GM18858 (cell line): ENCODE results near the gene HCRT.
"Not testable (repeated sequence)": the region's sequence is repeated elsewhere in the genome, so short reads cannot be mapped to it uniquely, and the experiment has no call there.

Source experiments
- ATAC-seq: cut with Tn5 transposase; IDR thresholded peaks from one replicate; pipeline ENCODE4 v1.9.1; 2021; ENCODE audit not compliant: unreplicated experiment

Gene HCRT

DNA sequence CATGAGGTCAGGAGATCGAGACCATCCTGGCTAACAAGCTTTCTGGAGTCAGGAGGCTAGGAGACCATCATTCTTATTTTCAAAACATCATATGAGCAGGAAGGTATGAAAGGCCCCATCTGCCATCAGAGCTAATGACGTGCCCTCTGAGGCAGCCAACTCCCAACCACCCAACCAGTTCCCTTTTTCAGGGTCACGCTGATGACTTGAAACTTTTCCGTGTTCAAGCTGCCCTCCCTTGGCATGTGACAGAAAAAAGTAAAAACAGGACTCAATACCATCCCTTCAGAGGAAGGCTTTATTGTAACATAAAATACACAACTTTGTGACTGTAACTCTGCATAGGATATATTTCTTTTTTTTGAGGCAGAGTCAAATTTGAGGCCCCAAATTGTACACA is 13.6 kb upstream of the HCRT start:
- no peak for ATAC-seq

DNA sequence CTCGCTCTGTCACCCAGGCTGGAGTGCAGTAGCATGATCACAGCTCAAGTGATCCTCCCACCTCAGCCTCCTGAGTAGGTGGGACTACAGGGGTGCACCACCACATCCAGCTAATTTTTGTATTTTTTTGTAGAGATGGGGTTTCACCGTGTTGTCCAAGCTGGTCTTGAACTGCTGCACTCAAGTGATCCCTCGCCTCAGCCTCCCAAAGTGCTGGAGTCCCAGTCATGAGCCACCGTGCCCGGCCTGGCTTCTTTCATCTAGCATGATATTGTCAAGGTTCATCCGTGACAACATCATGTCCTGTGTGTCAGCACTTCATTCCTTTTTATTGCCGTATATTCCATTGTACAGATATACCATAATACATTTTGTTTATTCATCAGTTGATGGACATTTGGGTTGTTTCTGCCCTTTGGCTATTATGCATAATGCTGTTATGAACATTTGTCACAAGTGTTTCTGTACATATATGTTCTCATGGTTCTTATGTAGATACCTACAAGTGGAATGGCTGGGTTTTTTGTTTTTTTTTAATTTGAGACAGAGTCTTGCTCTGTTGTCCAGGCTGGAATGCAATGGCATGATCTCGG is 12.4 kb upstream of the HCRT start:
- ATAC-seq: no peak

DNA sequence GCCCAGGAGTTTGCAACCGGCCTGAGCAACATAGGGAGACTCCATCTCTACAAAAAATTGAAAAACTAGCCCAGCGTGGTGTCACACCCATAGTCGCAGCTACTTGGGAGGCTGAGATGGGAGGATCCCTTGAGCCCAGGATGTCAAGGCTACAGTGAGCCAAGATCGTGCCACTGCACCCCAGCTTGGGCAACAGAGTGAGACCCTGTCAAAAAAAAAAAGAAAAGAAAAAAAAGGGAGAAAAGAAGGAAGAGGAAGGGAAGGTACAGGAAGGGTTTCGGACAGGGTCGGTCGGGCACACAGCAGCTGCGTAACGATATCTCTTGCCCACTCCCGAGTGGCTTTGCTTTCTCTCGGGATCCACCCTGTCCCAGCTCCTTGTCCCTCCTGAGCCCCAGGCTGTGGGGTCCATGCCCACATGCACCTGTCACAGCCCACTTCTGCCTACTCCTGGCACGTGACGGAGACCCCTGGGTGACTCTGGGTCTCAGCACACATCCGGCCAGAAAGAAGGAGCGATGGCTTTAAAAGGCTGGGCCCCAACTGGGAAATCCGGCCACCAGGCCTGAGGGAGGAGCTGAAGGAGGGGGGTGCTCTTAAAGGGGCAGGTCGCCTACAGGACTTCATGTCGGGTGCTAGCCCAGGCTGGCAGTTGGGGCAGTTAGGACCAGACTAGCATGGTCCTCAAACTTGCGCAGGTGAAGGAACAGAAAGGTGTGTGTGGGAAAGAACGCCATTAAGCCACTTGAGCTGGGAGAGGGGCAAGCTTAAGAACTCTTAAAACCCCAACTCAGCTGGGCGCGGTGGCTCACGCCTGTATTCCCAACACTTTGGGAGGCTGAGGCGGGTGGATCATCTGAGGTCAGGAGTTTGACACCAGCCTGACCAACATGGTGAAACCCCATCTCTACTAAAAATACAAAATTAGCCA is 9.0 kb upstream of the HCRT start, which contains the start of gene GHDC:
TSS of gene GHDC (minus strand) at position 526 of the 931 bp plus-strand sequence. CDS start 913 bp downstream, outside the sequence.
- ATAC-seq: peak; percentile 47

DNA sequence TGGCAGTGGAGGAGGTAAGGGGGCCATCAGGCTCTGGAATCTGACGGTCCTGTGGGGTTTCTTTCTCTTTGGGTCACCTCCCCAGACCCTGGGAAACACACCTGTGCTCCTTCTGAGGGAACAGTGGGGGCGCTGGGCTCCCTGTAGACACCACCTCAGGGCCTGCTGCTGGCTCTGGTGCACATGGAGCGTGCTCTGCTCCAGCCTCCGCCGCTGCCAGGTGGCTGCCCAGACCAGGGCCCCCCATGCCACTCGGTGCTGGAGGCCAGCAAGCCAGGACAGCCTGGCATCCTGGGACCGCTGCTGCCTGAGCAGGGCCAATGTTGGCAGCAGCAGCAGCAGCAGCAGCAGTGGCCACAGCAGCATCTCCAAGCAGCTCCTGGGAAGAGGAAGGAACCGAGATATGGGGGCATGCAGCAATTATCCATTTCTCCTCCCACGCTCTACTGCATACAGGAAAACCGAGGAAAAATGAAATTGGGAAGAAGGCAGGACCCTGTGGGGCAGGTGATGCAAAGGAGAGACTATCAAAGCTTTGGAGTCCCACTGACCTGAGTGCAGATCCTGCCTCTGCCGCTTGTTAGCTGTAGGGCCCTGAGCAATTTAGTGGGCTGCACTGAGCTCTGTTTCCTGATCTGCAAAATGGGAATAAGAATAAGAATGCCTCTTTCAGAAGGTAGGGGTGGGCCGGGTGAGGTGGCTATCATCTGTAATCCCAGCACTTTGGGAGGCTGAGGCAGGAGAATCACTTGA is 8.1 kb upstream of the HCRT start:
- ATAC-seq: no peak

DNA sequence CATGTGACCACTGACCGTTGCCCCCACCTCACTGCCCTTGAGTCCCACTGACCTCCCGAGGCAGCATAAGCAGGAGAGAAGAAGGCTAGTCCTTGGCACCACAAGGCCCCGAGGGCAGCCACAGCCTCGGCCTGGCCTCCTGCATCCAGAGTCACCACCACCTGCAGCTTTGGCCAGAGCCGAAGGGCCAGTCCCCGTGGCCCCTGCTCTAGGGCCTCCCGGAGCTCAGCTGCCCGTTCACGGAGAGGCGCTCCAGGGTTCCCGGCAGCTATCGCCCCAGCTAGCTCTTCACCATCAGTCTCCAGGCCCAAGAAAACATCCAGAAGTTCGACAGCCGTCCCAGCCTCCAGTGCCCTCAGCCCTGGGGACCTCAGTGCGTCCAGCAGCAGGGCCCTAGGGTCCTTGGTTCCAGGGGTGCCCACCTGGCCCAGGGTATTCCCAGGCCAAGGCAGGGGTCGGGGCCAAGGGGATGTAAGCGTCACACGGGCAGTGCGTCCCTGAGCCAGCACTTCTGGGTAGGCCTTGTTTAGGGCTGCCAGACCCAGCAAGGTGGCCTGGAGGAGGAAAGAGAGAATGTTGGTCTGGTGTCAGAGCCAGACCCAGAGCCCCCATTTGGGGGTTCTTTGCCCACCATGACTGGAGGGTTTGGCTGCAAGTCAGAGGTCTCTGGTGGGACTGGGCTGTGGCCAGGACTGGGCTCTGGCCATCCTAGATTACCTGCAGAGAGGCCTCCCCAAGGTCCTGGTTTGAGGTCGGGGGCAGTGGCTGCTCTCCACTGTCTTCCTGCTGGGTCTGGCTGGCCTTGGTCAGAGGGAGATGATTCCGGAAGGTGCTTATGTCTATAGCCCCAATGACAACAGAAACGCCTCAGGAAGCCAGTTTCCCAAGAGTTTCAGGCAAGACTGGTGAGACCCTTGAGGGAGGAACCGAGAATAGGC is 7.2 kb upstream of the HCRT start:
- ATAC-seq: no peak

DNA sequence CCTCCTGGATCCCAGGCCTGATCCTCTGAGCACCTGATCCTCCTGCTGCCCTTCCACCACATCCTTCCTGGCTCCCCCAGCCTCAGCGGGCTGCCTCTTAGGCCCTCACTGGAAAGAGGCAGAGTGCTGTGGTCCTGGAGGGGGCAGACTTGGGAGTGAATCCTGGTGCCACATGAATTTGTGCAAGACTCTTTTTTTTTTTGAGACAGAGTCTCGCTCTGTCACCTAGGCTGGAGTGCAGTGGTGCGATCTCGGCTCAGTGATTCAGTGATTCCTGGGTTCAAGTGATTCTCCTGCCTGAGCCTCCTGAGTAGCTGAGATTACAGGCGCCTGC is 6.0 kb upstream of the HCRT start:
- no peak for ATAC-seq

DNA sequence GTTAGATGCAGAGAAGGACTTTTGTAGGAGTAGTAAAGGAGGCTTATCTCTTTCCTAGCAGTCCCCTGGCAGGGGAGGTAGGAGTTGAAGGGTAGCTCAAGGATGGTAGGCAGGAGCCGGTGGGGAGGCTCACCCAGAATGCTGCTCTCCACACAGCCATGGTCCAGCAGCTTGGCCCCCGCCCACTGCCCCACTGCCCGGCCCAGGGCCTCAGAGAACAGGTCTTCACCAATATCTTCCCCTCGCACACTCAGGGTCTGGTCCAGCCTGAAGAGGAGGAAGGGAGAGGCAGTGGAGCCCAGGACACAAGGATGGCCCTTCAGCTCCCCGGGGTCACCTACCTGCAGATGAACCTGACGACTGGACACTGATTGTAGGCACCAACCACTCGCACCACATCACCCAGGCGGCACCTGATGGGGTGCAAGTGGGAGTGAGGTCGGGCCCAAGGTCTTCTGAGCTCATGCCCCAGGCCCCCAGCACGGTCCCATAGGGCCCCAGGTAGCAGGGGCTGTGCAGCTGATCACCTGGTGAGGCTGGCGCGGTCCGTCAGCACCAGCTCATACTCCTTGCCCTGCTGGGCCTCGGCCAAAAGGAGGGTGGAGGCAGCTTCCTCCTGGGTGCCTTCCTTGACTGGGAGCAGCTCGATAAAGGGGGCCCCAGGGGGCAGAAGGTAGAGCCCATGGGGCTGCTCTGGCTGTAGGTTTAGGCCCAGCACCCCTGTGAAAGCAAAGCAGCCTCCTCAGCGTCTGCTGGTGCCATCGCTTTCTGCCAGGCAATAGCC is 5.4 kb upstream of the HCRT start:
- ATAC-seq: no peak

DNA sequence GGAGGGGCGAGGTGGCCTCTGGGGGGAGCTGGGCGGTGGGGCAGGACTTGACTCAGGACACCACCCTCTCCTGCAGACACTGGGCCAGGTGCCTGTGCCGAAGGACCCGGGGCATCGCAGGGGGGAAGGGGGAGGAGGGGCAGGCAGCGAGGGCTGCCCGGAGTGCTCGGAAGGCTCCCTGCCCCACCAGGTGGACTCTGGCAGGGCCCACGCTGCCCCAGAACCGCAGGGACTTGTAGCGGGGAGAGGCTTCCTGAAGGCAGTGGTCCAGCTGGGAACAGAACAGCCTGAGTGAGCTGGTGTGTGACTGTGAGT is 4.4 kb upstream of the HCRT start:
- no peak for ATAC-seq

DNA sequence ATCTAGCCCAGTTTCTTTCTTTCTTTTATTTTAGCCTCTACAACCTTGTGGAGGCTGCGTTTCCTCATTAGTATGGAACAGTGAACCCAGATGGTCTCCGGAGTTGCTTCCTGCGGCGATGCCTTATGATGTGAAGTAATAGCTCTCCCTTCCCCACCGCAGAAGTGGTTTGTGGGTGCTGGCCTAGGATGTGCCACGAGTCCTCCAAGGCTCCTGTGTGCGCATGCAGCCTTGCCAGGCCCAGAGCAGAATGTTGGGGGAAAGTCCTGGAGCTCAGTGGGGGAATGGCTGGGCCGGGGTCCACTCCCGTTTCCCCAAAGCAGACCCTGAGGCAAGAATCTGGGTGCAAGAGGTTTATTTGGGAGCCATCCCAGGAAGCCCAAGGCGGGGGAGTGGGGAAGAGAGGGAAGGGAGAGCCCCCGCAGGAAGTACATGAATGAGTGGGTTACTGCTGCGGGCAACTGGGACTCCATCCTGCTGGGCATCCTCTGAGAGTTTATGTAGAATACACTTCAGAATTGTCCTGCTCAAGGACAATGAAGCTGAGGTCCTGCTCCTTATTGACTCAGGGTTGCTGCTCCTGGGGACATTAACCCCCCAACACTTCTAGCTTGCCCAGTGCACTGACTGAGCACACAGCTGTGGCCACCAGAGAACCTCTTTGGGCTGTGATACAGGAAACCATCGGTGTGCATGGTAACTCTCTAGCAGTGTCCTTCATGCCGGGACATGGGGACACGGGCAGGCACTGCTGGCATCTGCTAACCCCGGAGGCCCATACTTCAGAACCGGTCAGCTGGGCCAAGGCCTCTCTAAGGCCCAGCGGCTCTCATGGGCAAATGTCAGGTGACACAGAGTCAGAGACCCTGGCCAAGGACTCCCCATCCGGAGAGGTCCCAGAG is 3.7 kb upstream of the HCRT start:
- ATAC-seq: no peak

DNA sequence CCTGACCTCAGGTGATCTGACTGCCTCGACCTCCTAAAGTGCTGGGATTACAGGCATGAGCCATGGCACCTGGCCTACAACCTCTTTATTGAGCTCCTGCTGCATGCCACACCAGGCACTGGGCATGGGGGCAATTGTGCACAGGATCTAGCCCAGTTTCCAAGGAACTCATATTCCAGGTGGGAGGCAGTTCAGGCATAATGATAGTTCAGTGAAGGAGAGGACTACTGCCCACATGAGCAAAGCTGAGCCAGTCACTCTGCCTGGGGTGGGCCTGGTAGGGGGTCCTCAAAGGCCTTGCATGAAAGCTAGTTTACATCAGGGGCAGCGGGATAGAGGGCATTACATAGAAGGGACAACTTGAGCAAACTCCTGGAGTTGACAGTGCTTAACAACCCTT is 2.6 kb upstream of the HCRT start:
- no peak for ATAC-seq

DNA sequence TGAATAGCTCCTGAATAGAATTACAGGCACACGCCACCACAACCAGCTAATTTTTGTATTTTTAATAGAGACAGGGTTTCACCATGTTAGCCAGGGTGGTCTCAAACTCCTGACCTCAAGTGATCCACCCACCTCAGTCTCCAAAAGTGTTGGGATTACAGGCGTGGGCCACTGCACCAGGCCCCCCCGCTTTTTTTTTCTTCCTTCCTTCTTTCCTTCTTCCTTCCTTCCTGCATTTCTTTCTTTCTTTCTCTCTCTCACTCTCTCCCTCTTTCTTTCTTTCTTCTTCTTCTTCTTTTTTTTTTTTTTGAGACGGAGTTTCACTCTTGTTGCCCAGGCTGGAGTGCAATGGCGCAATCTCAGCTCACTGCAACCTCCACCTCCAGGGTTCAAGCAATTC is 939 bp upstream of the HCRT start:
- ATAC-seq: not testable (repeated sequence)

DNA sequence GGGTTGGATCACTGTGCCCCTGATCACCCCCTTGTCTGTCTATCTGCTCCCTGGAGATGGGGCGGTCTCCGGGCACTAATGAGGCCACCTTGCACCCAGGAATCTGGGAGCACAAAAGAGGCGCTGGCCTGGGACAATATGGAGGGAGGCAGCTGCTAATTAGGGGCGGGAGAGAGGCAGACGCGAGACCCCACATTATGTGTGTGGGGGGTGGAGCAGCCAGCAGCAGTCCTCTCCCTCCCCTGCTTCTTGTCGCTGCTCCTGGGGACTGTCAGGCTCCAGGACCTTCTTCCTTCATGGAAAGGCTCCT is 324 bp upstream of the HCRT start:
- no peak for ATAC-seq

DNA sequence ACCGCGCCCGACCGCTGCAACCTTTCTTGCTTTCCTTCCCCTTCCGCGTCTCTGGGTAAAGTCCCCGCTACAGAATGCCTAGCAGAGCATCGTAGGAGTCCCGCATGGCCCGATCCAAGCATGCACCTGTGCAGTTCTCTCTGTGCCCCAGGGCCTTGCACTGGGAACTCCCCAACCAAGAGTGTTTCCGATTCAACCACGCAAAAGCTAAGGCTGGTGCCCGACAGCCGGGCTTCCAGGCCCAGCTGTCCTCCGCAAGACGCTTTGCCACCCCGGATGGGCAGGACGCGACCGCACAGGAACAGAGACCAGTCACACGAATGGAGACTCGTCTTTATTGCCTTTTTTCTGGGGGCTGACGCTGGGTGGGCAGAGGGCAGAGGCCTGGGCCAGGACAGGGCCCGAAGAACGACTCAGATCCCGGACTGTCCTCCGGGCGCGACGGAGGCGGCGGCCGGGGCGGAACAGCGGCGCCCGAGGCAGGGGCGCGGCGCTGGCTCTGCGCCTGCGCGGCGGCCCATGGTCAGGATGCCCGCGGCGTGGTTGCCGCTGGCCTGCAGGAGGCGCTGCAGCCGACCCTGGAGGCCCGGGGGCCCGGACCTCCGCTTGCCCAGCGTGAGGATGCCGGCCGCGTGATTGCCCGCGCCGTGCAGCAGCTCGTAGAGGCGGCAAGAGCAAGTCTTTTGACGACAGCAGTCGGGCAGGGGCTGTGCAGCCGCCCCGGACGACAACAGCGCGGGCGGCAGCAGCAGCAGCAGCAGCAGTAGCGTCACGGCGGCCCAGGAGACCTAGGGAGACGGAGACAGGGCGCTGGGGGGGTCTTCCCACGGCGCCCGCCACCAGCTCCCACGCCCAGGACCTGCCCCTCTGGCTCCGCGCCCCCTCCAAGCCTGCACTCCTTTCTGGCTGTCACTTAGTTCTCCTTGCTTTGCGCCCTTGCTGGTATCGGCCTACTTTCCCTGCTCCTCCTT is 1.2 kb downstream of the HCRT start:
- no peak for ATAC-seq

DNA sequence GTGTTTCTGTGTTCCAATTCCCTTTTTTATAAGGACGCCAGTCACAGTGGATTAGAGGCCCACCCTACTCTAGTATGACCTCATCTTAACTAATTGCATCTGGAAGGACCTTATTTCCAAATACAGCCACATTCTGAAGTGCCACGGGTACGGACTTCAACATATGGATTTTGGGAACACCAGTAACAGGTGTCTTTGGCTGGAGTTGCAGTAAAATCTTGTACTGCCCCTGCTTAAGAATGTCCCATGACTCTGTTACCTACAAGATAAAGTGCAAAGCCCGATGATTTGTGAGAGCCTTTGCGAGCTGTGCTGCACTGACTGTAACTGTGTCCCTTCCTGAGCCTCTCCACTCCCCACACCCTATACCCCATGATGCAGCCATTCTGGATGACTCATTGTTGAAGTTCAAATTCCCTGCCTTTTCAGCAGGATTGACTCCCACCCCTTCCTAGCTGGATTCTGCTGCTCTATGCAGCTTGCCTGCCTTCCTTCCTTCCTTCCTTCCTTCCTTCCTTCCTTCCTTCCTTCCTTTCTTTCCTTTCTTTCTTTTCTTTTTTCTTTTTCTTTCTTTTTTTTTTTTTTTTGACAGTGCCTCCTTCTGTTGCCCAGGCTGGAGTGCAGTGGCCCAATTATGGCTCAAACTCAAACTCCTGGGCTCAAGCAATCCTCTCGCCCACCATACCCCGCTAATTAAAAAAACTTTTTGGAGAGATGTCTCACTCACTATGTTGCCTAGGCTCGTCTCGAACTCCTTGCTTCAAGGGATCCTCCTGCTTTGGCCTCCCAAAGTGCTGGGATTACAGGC is 2.1 kb downstream of the HCRT start:
- no peak for ATAC-seq

DNA sequence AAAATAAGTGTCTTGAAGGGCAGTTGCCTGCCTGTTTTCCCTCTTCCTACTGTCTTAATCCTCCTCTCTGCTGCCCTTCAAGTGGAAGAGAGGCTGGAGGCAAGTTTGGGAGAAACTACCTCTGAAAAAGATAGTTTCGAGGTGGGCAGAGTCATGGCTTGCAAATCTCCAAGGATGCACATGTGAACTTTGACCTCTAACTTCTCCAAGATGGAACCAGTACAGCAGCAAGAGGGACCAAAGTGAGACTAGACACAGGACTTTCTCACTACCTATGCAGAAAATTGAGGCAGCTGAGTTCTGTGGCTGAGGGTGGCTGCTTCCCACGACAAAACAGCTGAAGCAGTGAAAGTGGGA is 3.4 kb downstream of the HCRT start:
- no peak for ATAC-seq

DNA sequence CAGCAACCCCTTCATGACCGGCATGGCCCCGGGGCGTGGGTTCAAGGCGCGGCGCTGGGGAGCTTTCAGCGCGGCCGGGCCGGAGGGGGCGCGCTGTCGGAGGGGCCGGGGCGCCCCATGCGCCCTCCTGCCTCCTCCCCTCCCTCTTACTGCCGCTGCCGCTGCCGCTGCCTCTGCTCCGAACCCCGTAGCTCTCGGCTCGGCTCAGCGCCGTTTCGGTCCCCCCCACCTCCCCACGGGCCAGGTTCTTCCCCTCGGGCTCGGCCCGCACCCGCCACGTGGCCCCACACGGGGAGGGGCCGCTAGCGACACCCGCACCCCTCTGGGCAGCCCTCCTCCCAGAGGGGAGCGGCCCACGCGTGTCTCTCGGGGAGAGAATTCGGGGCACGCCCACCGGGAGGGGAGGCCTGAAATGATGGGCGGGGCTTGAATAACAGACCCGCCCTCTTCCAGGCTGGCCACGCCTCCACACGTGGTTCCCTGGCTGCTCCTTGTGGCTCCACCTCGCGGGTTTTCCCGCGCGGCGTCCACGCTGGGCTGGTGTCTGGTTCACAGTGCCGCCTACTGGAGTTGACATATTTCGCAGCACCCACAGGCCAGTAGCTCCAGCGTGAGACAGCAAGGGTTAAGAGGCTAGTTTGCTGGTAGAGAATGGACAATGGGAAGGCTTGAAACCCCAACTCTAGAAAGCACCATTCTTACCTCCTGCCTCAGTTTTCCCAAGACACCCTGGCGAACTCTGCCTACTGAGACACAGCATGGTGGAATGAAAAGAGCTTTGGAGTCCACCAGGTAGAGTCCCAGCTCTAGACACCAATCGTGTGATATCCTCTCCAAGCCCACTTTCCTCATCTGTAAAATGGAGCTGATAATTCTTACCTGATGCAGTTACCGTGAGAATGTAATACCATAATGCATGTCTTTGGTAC is 4.1 kb downstream of the HCRT start, which contains the start of gene KCNH4:
TSS of gene KCNH4 (minus strand) at position 221 of the 929 bp plus-strand sequence. CDS start at position 24, 197 bp downstream.
- no peak for ATAC-seq
